HL-60 (cell line): ENCODE results near the gene TMPRSS3.

Experiments used
- DNase-seq, 2 experiments: peaks; one replicate each; pipeline ENCODE4 v3.0.0-alpha.2; 2010 to 2020; ENCODE audit warnings: low read depth in 1 of 2, low spot score in 1 of 2
- H3K27ac ChIP-seq: fragments of 250-450 bp; sonication (Bioruptor Pico); replicated peaks from 2 replicates; pipeline ENCODE4 v1.5.1; 2020; ENCODE audit warnings: mild to moderate bottlenecking, moderate library complexity
- H3K27me3 ChIP-seq: fragments of 250-450 bp; sonication (Bioruptor Pico); 2 replicates; pipeline ENCODE4 v1.5.1; 2021; ENCODE audit warnings: mild to moderate bottlenecking, moderate library complexity; ENCODE audit not compliant: insufficient read depth, poor library complexity, severe bottlenecking
- H3K4me3 ChIP-seq: replicated peaks from 2 replicates; pipeline ENCODE4 v1.5.1; 2011; ENCODE audit warnings: mild to moderate bottlenecking, control low read depth, low read length; ENCODE audit not compliant: insufficient read depth
- CTCF ChIP-seq: IDR thresholded peaks from one replicate; pipeline ENCODE4 v1.5.1; 2011; ENCODE audit warnings: low read length, control low read depth, inconsistent platforms; ENCODE audit not compliant: insufficient read depth
- GABPA ChIP-seq: IDR thresholded peaks from 2 replicates; pipeline ENCODE4 v1.6.1; 2012; ENCODE audit warnings: low read depth
- POLR2AphosphoS5 ChIP-seq: IDR thresholded peaks from 2 replicates; pipeline ENCODE4 v1.6.1; 2012; ENCODE audit warnings: low read depth
- SPI1 ChIP-seq: IDR thresholded peaks from 2 replicates; pipeline ENCODE4 v1.6.1; 2012; ENCODE audit warnings: low read depth, mild to moderate bottlenecking, borderline replicate concordance
- TF ChIP-seq, protein P1 (sequence below): IDR thresholded peaks from 2 replicates; pipeline ENCODE4 v1.6.1; 2012; ENCODE audit warnings: low read depth; ENCODE audit not compliant: insufficient replicate concordance

The TMPRSS3 gene

GRCh38 chr21:42374864-42375499 lies 20.9 kb downstream of the TMPRSS3 start:
- DNase-seq, result no peak
- H3K4me3 ChIP-seq, result no peak overlapping the region

GRCh38 chr21:42374457-42374856 lies 21.4 kb downstream of the TMPRSS3 start:
- no peak for DNase-seq
- H3K27ac ChIP-seq, result no peak overlapping the region
- H3K27me3 ChIP-seq, result no peaks in the 10 kb centered on the region
- H3K4me3 ChIP-seq, result no peak overlapping the region
- TF ChIP-seq, protein P1, sequence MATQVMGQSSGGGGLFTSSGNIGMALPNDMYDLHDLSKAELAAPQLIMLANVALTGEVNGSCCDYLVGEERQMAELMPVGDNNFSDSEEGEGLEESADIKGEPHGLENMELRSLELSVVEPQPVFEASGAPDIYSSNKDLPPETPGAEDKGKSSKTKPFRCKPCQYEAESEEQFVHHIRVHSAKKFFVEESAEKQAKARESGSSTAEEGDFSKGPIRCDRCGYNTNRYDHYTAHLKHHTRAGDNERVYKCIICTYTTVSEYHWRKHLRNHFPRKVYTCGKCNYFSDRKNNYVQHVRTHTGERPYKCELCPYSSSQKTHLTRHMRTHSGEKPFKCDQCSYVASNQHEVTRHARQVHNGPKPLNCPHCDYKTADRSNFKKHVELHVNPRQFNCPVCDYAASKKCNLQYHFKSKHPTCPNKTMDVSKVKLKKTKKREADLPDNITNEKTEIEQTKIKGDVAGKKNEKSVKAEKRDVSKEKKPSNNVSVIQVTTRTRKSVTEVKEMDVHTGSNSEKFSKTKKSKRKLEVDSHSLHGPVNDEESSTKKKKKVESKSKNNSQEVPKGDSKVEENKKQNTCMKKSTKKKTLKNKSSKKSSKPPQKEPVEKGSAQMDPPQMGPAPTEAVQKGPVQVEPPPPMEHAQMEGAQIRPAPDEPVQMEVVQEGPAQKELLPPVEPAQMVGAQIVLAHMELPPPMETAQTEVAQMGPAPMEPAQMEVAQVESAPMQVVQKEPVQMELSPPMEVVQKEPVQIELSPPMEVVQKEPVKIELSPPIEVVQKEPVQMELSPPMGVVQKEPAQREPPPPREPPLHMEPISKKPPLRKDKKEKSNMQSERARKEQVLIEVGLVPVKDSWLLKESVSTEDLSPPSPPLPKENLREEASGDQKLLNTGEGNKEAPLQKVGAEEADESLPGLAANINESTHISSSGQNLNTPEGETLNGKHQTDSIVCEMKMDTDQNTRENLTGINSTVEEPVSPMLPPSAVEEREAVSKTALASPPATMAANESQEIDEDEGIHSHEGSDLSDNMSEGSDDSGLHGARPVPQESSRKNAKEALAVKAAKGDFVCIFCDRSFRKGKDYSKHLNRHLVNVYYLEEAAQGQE, result no peak
- no peak for TF ChIP-seq POLR2AphosphoS5
- no peak for TF ChIP-seq SPI1
- no peak for TF ChIP-seq CTCF
- TF ChIP-seq GABPA, result no peak

More at GRCh38 chr21:42374864-42375499, 20.9 kb downstream of the TMPRSS3 start:
- TF ChIP-seq GABPA, result no peak
- no peak for TF ChIP-seq SPI1
- TF ChIP-seq POLR2AphosphoS5, result no peak
- TF ChIP-seq, protein P1, result no peak
- no peak for TF ChIP-seq CTCF
- no peaks in the 10 kb centered on the region for H3K27me3 ChIP-seq
- no peak overlapping the region for H3K27ac ChIP-seq

DNA sequence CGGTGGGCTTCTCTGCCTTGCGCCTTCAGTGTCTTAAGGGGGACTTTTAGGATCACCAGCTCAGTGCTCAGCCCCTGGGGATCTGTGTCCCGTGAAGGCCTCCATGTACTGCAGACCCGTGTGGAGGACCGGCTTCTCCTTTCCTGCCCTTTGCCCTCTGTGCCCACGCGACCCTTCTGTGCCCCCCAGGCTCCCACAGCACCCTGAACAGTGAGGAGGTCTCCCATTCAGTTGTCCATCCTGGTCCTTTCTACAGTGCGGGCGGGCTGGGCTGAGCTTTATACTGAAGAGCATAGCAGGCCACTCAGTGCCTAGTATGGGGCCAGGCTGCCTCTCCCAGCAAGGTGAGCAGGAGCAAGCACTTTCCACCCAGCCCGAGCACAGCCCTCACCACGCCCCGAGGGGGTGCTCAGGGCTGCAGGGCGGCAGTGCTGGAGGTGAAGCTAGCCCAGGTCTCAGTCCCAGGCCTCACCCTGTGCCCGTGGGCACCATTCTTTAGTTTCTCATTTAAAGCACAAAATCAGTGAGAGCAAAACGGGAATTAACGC lies 21.9 kb downstream of the TMPRSS3 start:
- DNase-seq, result no peak
- Histone ChIP-seq H3K27ac (no peak overlapping the region), H3K4me3 (no peak overlapping the region), H3K27me3 (no peaks in the 10 kb centered on the region)
- TF ChIP-seq GABPA, result no peak
- TF ChIP-seq CTCF, result no peak
- no peak for TF ChIP-seq SPI1
- no peak for TF ChIP-seq POLR2AphosphoS5
- TF ChIP-seq, protein P1, result no peak
